Right lobe of liver (tissue), 6 donors: ENCODE data around the gene TXNDC16. TPM values are rescaled to one million over a fixed set of nuclear protein-coding genes. Genes with fewer than 3 reads are reported as not detected.

Experiments used
- ATAC-seq, 4 donors: fragments of 200-7000 bp; cut with Tn5 transposase; one replicate each; pipeline ENCODE4 v1.9.1; 2020; ENCODE audit warnings: mild to moderate bottlenecking in 4 of 4, moderate library complexity in 4 of 4
- DNase-seq, 3 donors: peaks; one replicate each; pipeline ENCODE4 v3.0.0-alpha.2; 2020
- H3K27ac ChIP-seq, 3 donors: fragments of 200-600 bp; one replicate each; pipeline ENCODE4 v1.8.0; 2022
- H3K27me3 ChIP-seq, 2 donors: fragments of 200-600 bp; one replicate each; pipeline ENCODE4 v1.8.0; 2022
- H3K36me3 ChIP-seq, 4 donors: fragments of 200-600 bp; sonication (generic) in 1 of 4; one replicate each; pipeline versions ENCODE4 v1.5.1 to v1.8.0; 2017 to 2022; ENCODE audit warnings: control low read depth in 1 of 4
- H3K4me1 ChIP-seq, 4 donors: fragments of 200-600 bp; sonication (generic) in 1 of 4; one replicate each; pipeline versions ENCODE4 v1.5.1 to v1.8.0; 2017 to 2022; ENCODE audit warnings: control low read depth in 1 of 4
- H3K4me3 ChIP-seq, 3 donors: fragments of 200-600 bp; one replicate each; pipeline ENCODE4 v1.8.0; 2022
- H3K9me3 ChIP-seq, 4 donors: fragments of 200-600 bp; sonication (generic) in 1 of 4; one replicate each; pipeline versions ENCODE4 v1.5.1 to v1.8.0; 2017 to 2022; ENCODE audit warnings: control low read depth in 1 of 4
- POLR2A ChIP-seq: fragments of 450-650 bp; IDR thresholded peaks from one replicate; pipeline ENCODE4 v1.6.1; 2017; ENCODE audit warnings: antibody characterized with exemption, mild to moderate bottlenecking
- WGBS: methylation state at CpG from one replicate; pipeline ENCODE4 v1.1.6; 2018; ENCODE audit warnings: low coverage, low lambda C conversion rate; ENCODE audit not compliant: insufficient coverage; ENCODE audit errors: missing lambda C conversion rate; 5-methylcytosine and 5-hydroxymethylcytosine counted together
- intact Hi-C, 2 donors: fragments of 100-400 bp; cut with DNase I; formaldehyde crosslinking; loops; one replicate each; pipeline versions ENCODE4 v1.11.2 to v1.14.1; 2022
- total RNA-seq, 6 experiments: library from RNA; depleted of rRNA in 2 of 6; stranded (reverse); fragments of >200 nt in 2 of 6; fragmentation: NEBNext Ultra II Directional in 3 of 6; extraction: Animal tissue kit (Norgen Biotek cat#: 25700) in 3 of 6; gene quantifications; one replicate each; pipeline versions ENCODE4 v1.1.0 to v1.2.4, GENCODE V29; 2016 to 2023
- TF ChIP-seq, protein P1 (sequence below), 4 donors: fragments of 200-600 bp in 3 of 4; fragments of 450-650 bp in 1 of 4; IDR thresholded peaks; one replicate each; pipeline versions ENCODE4 v1.5.1 to v1.8.0; 2016 to 2022; ENCODE audit warnings: antibody characterized with exemption in 4 of 4, mild to moderate bottlenecking in 2 of 4
- donor health status: DM: no; HTN: yes; CAD: no.
- donor health status: DM: no; HTN: no; CAD: no.
- donor health status: DM: no; HTN: no; CAD: no.
- donor health status: DM: no; HTN: yes; CAD: no.
- donor health status: DM: no; HTN: yes; CAD: no.

Gene TXNDC16
- total RNA-seq, 6 experiments from 2014 or later: 2.0 to 5.5 (median 4.1) TPM

DNA sequence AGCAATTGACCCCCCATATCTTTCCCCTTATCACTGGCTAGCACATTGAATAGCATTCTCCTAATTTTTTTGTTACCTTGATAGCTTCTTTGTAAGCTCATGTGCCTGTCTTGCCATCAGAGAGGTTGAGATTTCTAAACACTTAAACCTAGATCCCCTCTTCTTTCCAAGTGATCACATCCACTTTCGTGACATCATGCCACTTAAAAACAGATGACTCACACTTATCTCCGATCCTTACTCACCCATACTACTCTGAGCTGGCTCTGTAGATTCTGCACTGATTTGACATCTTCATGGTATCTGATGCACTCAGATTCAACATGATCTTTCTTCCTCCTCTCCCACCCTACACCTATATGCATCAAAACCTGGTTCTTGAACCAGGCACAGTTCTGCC lies 10.8 kb upstream of the TXNDC16 start:
- Histone ChIP-seq H3K4me1 (no peaks in the 10 kb centered on the region), H3K9me3 (peaks cover 0 to 4% (median 0%) of the 10 kb centered on the region in 4 donors), H3K36me3 (no peaks in the 10 kb centered on the region), H3K27me3 (no peaks in the 10 kb centered on the region), H3K27ac (no peak overlapping the region), H3K4me3 (no peak overlapping the region)
- intact Hi-C loops: no loop called here
- no peak for DNase-seq
- ATAC-seq: no peak
- 91% methylated on average over 2 of the region's 2 CpGs for WGBS
- TF ChIP-seq, protein P1, sequence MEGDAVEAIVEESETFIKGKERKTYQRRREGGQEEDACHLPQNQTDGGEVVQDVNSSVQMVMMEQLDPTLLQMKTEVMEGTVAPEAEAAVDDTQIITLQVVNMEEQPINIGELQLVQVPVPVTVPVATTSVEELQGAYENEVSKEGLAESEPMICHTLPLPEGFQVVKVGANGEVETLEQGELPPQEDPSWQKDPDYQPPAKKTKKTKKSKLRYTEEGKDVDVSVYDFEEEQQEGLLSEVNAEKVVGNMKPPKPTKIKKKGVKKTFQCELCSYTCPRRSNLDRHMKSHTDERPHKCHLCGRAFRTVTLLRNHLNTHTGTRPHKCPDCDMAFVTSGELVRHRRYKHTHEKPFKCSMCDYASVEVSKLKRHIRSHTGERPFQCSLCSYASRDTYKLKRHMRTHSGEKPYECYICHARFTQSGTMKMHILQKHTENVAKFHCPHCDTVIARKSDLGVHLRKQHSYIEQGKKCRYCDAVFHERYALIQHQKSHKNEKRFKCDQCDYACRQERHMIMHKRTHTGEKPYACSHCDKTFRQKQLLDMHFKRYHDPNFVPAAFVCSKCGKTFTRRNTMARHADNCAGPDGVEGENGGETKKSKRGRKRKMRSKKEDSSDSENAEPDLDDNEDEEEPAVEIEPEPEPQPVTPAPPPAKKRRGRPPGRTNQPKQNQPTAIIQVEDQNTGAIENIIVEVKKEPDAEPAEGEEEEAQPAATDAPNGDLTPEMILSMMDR (IDR thresholded peaks at IDR 0.05): no peak
- TF ChIP-seq POLR2A: no peak

DNA sequence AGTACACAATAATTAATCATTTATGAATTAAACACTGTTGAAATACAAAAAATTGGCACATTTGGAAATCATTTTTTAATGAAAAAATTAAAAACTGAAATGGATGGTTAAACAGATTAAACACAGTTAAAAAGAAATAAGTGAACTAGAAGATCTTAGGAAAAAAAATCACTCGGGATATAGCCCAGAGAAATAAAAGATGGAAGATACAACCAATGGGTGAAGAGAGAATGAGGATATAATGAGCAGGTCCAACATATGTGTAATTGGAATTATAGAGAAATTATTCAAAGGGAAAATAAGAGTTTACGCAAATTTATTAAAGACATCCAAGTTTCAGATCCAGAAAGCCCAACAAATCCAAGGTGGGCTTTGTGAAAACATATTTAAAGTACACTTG lies 6.4 kb upstream of the TXNDC16 start:
- intact Hi-C loops: no loop called here
- Histone ChIP-seq H3K4me3 (no peak overlapping the region), H3K9me3 (no peaks in the 10 kb centered on the region), H3K4me1 (no peaks in the 10 kb centered on the region), H3K27me3 (no peaks in the 10 kb centered on the region), H3K27ac (no peak overlapping the region), H3K36me3 (no peaks in the 10 kb centered on the region)
- no peak for DNase-seq
- ATAC-seq: no peak
- 100% methylated on average over 2 of the region's 2 CpGs for WGBS
- no peak for TF ChIP-seq POLR2A
- TF ChIP-seq, protein P1 (IDR thresholded peaks at IDR 0.05): no peak

DNA sequence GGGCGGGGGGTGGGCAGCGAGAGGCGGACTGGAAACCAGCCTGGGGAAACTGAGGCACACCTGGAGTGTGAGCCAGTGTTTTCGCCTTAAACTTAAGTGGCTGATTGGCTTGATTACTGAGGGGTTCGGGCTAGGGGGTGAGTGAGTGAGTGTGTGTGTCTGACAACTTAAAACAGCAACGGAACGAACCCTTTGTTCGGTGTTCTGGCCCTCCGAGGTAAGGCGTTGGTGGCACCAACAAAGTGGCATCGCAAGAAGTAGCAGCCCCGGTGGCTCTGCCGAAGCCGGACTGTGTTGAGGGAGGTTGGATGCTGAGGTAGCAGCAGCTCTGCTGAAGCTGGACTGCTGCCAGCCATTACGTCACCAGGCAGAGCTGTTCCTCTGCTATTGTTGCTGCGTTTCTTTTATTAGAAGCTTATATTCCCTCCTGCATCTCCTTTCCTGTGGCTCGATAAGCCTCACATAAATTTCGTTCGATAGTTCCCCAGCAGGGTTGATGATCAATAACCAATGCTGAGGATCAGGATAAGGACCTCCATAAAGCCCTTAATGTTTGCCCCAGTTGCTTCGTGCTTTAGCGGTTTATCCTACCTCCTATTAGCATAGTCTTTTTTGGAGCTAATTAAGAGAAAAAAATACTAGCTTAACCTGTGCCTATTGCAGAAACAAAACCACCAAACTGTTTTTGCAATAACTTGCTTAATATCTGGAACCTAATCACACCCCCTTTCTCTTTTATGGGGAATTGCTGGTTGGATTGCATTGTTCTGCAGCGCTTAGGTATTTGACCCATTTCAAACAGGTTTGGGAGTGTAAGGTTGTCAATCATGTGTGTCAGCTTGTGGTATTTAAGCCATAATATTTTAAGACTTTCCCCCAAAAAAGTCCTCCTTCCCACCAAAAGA lies 1.6 kb upstream of the TXNDC16 start:
- DNase-seq (peak; percentile 93 to 96 (median 95)), ATAC-seq (peak; percentile 26 to 47 (median 42))
- H3K27ac ChIP-seq: peak overlapping the region in 2 of 3 donors; percentile 68 to 71
- H3K27me3 ChIP-seq: no peaks in the 10 kb centered on the region
- no peaks in the 10 kb centered on the region for H3K36me3 ChIP-seq
- WGBS: 6% methylated on average over 18 of the region's 22 CpGs
- H3K4me3 ChIP-seq: peak overlapping the region; percentile 57 to 62 (median 57)
- no peak for TF ChIP-seq POLR2A
- TF ChIP-seq, protein P1 (IDR thresholded peaks at IDR 0.05): no peak
- intact Hi-C loops: no loop called here
- H3K4me1 ChIP-seq: peaks cover 0 to 8% (median 0%) of the 10 kb centered on the region in 4 donors
- H3K9me3 ChIP-seq: no peaks in the 10 kb centered on the region

DNA sequence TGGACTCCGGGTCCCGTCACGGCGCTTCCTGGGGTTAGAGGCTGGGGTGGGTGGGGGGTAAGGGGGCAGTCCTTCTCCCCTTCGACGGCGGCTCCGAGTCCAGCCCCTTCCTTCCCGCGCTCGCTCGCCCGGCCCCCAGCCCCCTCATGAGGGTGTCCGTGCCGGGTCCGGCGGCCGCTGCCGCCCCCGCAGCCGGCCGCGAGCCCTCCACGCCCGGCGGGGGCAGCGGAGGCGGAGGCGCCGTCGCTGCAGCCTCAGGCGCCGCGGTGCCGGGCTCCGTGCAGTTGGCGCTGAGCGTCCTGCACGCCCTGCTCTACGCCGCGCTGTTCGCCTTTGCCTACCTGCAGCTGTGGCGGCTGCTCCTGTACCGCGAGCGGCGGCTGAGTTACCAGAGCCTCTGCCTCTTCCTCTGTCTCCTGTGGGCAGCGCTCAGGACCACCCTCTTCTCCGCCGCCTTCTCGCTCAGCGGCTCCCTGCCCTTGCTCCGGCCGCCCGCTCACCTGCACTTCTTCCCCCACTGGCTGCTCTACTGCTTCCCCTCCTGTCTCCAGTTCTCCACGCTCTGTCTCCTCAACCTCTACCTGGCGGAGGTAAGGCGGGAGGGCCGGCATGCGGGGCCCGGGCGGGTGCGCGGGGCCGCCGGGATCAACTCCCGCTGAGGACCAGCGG lies 831 bp upstream of the TXNDC16 start:
- 2% methylated on average over 17 of the region's 69 CpGs for WGBS
- peak overlapping the region; percentile 57 to 62 (median 57) for H3K4me3 ChIP-seq
- H3K9me3 ChIP-seq: no peaks in the 10 kb centered on the region
- TF ChIP-seq, protein P1 (IDR thresholded peaks at IDR 0.05): no peak
- no peak for TF ChIP-seq POLR2A
- DNase-seq (peak; percentile 49 to 70 (median 59)), ATAC-seq (peak; percentile 0 to 23 (median 4))
- intact Hi-C loops: no loop called here
- peaks cover 0 to 8% (median 0%) of the 10 kb centered on the region in 4 donors for H3K4me1 ChIP-seq
- no peaks in the 10 kb centered on the region for H3K36me3 ChIP-seq
- H3K27ac ChIP-seq: peak overlapping the region; percentile 57 to 71 (median 68)
- no peaks in the 10 kb centered on the region for H3K27me3 ChIP-seq
